Measurements from ENCODE around the gene LAMA3. TPM values are rescaled to one million over a fixed set of nuclear protein-coding genes. Genes with fewer than 3 reads are reported as not detected.

The LAMA3 gene
- total RNA-seq, 1 experiment from 2014 or later, result 5.6 TPM

GRCh38 chr18:23872701-23873550, 183.7 kb downstream of the LAMA3 start:
- intact Hi-C loops (cut with micrococcal nuclease), result no loop called here
- TF ChIP-seq SIN3A (IDR thresholded peaks at IDR 0.05; ENCODE audit: low read depth) (peak; percentile 97), CTCF (IDR thresholded peaks at IDR 0.05 in 2 of 3, conservative IDR thresholded peaks at IDR 0.05 in 1 of 3; ENCODE audit: borderline replicate concordance in 1 of 3, insufficient read depth in 1 of 3, low read depth in 2 of 3, low read length in 2 of 3) (no peak), SRF (IDR thresholded peaks at IDR 0.05; ENCODE audit: low read depth) (peak; percentile 53; the same call in 1 of the 2 replicates), EZH2phosphoT487 (IDR thresholded peaks at IDR 0.05; ENCODE audit: borderline replicate concordance) (no peak), EGR1 (IDR thresholded peaks at IDR 0.05; ENCODE audit: low read depth) (peak; percentile 81), FOSL1 (IDR thresholded peaks at IDR 0.05; ENCODE audit: low read depth) (peak; percentile 89), YY1 (IDR thresholded peaks at IDR 0.05; ENCODE audit: extremely low read depth, insufficient replicate concordance, low read depth, low read length) (peak; percentile 39), SP1 (IDR thresholded peaks at IDR 0.05; ENCODE audit: low read depth) (peak; percentile 91), POLR2A (IDR thresholded peaks at IDR 0.05; ENCODE audit: borderline replicate concordance, extremely low read depth, insufficient read depth, insufficient read length) (no peak), TCF7L2 (IDR thresholded peaks at IDR 0.05; ENCODE audit: borderline replicate concordance, extremely low read depth, insufficient read depth, insufficient read length) (no peak), JUND (IDR thresholded peaks at IDR 0.05) (peak; percentile 84), CBX3 (IDR thresholded peaks at IDR 0.05; ENCODE audit: low read depth) (peak; percentile 86), RAD21 (IDR thresholded peaks at IDR 0.05; ENCODE audit: low read depth) (peak; percentile 33), MAX (IDR thresholded peaks at IDR 0.05) (peak; percentile 79), EZH2 (IDR thresholded peaks at IDR 0.05) (no peak), CEBPB (IDR thresholded peaks at IDR 0.05; ENCODE audit: low read depth) (peak; percentile 67), ZFX (IDR thresholded peaks at IDR 0.05) (no peak), POLR2AphosphoS5 (IDR thresholded peaks at IDR 0.05; ENCODE audit: low read depth, low read length) (peak; percentile 62), ELF1 (IDR thresholded peaks at IDR 0.05; ENCODE audit: borderline replicate concordance, low read depth) (no peak; the same call in 1 of the 2 replicates), ZBTB33 (IDR thresholded peaks at IDR 0.05; ENCODE audit: extremely low read depth, insufficient replicate concordance, low read length) (peak; percentile 72)

More at GRCh38 chr18:23872701-23873550, 183.7 kb downstream of the LAMA3 start:
- peak overlapping the region; percentile 45 for H3K9ac ChIP-seq (ENCODE audit: low read length)
- H3K79me2 ChIP-seq (ENCODE audit: insufficient read depth, low read length), result no peaks in the 10 kb centered on the region
- H3K27me3 ChIP-seq (ENCODE audit: insufficient read depth, low read length), result no peaks in the 10 kb centered on the region
- H2AFZ ChIP-seq (ENCODE audit: low read depth, low read length, poor library complexity, severe bottlenecking), result peak overlapping the region; percentile 59
- BruUV-seq (replicated peaks), result TSS peak; percentile 84
- peak; percentile 85 for DNase-seq (ENCODE audit: low read depth, low spot score)
- peak overlapping the region; percentile 53 to 60 for H3K4me3 ChIP-seq (replicated peaks in 1 of 2; ENCODE audit: low read depth in 1 of 2, low read length in 2 of 2)
- H3K4me1 ChIP-seq (ENCODE audit: control insufficient read depth in 1 of 2, insufficient read depth in 2 of 2, low read length in 2 of 2), result peaks cover 26 to 33% of the 10 kb centered on the region in 2 experiments
- peak overlapping the region; percentile 82 for H3K4me2 ChIP-seq (ENCODE audit: low read length)
- no peaks in the 10 kb centered on the region for H3K9me3 ChIP-seq (ENCODE audit: control insufficient read depth in 1 of 2, insufficient read depth in 1 of 2, low read depth in 1 of 2, low read length in 2 of 2)
- RAD21 ChIA-PET (ENCODE audit: low non-redundant PET in 1 of 2, low total read pairs in 2 of 2, uncharacterized antibody in 2 of 2, unreplicated experiment in 2 of 2), result no interaction called here
- peak; percentile 97 for ATAC-seq
- H3K9me2 ChIP-seq (ENCODE audit: insufficient read depth), result no peaks in the 10 kb centered on the region
- no peaks in the 10 kb centered on the region for H4K20me1 ChIP-seq (ENCODE audit: insufficient read depth)
- peak overlapping the region; percentile 43 for H3K27ac ChIP-seq (ENCODE audit: low read depth, low read length)
- no peaks in the 10 kb centered on the region for H3K36me3 ChIP-seq (ENCODE audit: control insufficient read depth in 1 of 2, insufficient read depth in 2 of 2, low read length in 2 of 2)
- CTCF ChIA-PET, result interaction anchor here (1.6 kb wide), 1 partner anchor 46 kb away, joined by 9 read pairs; no protein-coding TSS in a partner anchor
- POLR2A ChIA-PET, result no interaction called here

All from HCT116 (cell line).